Stomach (tissue), 9 donors: ENCODE results near the gene TRABD2B. TPM values are rescaled to one million over a fixed set of nuclear protein-coding genes. Genes with fewer than 3 reads are reported as not detected.

Experiments used
- DNase-seq, 2 donors: peaks; one replicate each; pipeline versions ENCODE4 v3.0.0 to v3.0.0-alpha.2; 2013 to 2019
- H3K27ac ChIP-seq, 5 donors: fragments of 200-600 bp in 4 of 5; sonication (generic) in 4 of 5; one replicate each; pipeline ENCODE4 v1.5.1; 2013 to 2019; ENCODE audit warnings: mild to moderate bottlenecking in 1 of 5, moderate library complexity in 1 of 5
- H3K27me3 ChIP-seq, 3 donors: fragments of 200-600 bp; sonication (generic); one replicate each; pipeline ENCODE4 v1.5.1; 2017 to 2019; ENCODE audit warnings: mixed run types in 1 of 3
- H3K36me3 ChIP-seq, 4 donors: fragments of 200-600 bp; sonication (generic); 1 replicate in 3 of 4; 2 replicates in 1 of 4; pipeline ENCODE4 v1.5.1; 2016 to 2019
- H3K4me1 ChIP-seq, 4 donors: fragments of 200-600 bp; sonication (generic); one replicate each; pipeline ENCODE4 v1.5.1; 2016 to 2019
- H3K4me3 ChIP-seq, 4 donors: fragments of 200-600 bp; sonication (generic) in 3 of 4; one replicate each; pipeline ENCODE4 v1.5.1; 2016 to 2019; ENCODE audit warnings: mild to moderate bottlenecking in 1 of 4
- H3K9me3 ChIP-seq, 4 donors: fragments of 200-600 bp; sonication (generic); one replicate each; pipeline ENCODE4 v1.5.1; 2016 to 2019
- CTCF ChIP-seq, 7 experiments: fragments of 450-650 bp in 4 of 7; fragments of 200-600 bp in 3 of 7; sonication (generic) in 3 of 7; IDR thresholded peaks; one replicate each; pipeline ENCODE4 v1.5.1; 2016 to 2019; ENCODE audit warnings: antibody characterized with exemption in 7 of 7, control low read depth in 2 of 7, mild to moderate bottlenecking in 1 of 7
- EP300 ChIP-seq: sonication (generic); formaldehyde crosslinking; IDR thresholded peaks from one replicate; pipeline ENCODE4 v1.6.1; 2017; ENCODE audit warnings: antibody characterized with exemption
- POLR2A ChIP-seq, 4 donors: fragments of 450-650 bp; IDR thresholded peaks; one replicate each; pipeline ENCODE4 v1.6.1; 2016; ENCODE audit warnings: antibody characterized with exemption in 4 of 4, control low read depth in 2 of 4, mild to moderate bottlenecking in 1 of 4, moderate library complexity in 1 of 4
- POLR2AphosphoS5 ChIP-seq, 3 donors: sonication (generic); formaldehyde crosslinking; IDR thresholded peaks; one replicate each; pipeline ENCODE4 v1.6.1; 2016; ENCODE audit warnings: antibody characterized with exemption in 3 of 3
- WGBS, 5 donors: extraction: QIAGEN DNeasy Blood & Tissue Kit in 3 of 5; methylation state at CpG; one replicate each; pipeline versions ENCODE4 v1.1.5 to v1.1.7; 2013 to 2018; 5-methylcytosine and 5-hydroxymethylcytosine counted together
- intact Hi-C: fragments of 100-400 bp; cut with DNase I; formaldehyde crosslinking; loops from one replicate; pipeline ENCODE4 v1.15.1; 2023; ENCODE audit warnings: low total_unique reads
- polyA plus RNA-seq, 3 donors: library from polyadenylated mRNA; stranded (reverse); fragments of 200-250 nt; gene quantifications; one replicate each; pipeline ENCODE4 v1.2.3, GENCODE V29; 2013
- total RNA-seq, 5 donors: library from RNA; depleted of rRNA; stranded (reverse); fragments of >200 nt; gene quantifications; one replicate each; pipeline versions ENCODE4 v1.1.0 to v1.2.3, GENCODE V29; 2014 to 2016
- donor health status: healthy with polysubstance abuse.
- donor health status: Bipolar disorder and iron deficiency.
- donor health status: healthy.

Gene TRABD2B
- total and polyA plus RNA-seq, 8 donors, result 0.31 to 2.0 (median 0.93) TPM; not detected in 1

GRCh38 chr1:47887475-47888293 is 109.5 kb downstream of the TRABD2B start:
- 70 to 73% (median 72%) methylated on average over 15 to 16 of the region's 16 CpGs for WGBS, 5 donors
- DNase-seq, result no peak

DNA sequence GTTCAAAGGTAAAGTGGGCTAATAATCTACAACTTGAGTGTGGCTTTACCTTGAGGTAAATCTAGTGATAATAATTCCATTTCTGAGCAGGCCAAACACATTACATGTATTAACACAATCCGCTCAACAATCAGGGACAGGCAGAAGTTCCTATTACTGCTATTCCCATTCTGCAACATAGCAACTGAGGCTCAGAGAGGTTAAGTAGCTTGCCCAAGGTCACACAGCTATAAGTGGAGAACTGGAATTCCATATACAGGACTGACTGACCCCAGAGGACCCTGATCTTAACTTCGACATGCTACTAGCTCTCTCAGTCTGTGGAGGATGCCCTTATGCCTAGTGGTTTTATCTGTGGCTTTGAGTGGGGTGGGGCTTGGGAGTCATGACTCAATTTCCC is 110.1 kb downstream of the TRABD2B start:
- no peak for DNase-seq
- TF ChIP-seq CTCF (IDR thresholded peaks at IDR 0.05) (no peak), POLR2A (IDR thresholded peaks at IDR 0.05) (no peak), EP300 (no peak), POLR2AphosphoS5 (IDR thresholded peaks at IDR 0.05) (no peak)
- Histone ChIP-seq H3K36me3 (no peaks in the 10 kb centered on the region), H3K27ac (no peak overlapping the region), H3K4me3 (no peak overlapping the region), H3K4me1 (peaks cover under 1 to 4% (median 2%) of the 10 kb centered on the region in 4 donors), H3K27me3 (peaks cover 0 to 5% (median 0%) of the 10 kb centered on the region in 3 donors), H3K9me3 (no peaks in the 10 kb centered on the region)
- WGBS, 5 donors, result 50 to 90% (median 71%) methylated on average over 2 of the region's 2 CpGs
- intact Hi-C loops, result no loop called here

More at GRCh38 chr1:47887475-47888293, 109.5 kb downstream of the TRABD2B start:
- H3K27me3 ChIP-seq, result peaks cover 0 to 5% (median 0%) of the 10 kb centered on the region in 3 donors
- no peak for TF ChIP-seq POLR2AphosphoS5 (IDR thresholded peaks at IDR 0.05)
- TF ChIP-seq EP300, result no peak
- TF ChIP-seq POLR2A (IDR thresholded peaks at IDR 0.05), result no peak
- TF ChIP-seq CTCF (IDR thresholded peaks at IDR 0.05), result no peak
- H3K4me1 ChIP-seq, result no peaks in the 10 kb centered on the region
- H3K36me3 ChIP-seq, result no peaks in the 10 kb centered on the region
- H3K27ac ChIP-seq, result no peak overlapping the region
- intact Hi-C loops, result no loop called here
- H3K4me3 ChIP-seq, result no peak overlapping the region
- no peaks in the 10 kb centered on the region for H3K9me3 ChIP-seq

GRCh38 chr1:47886141-47886540 is 111.0 kb downstream of the TRABD2B start:
- Histone ChIP-seq H3K27me3 (peaks cover 0 to 5% (median 0%) of the 10 kb centered on the region in 3 donors), H3K9me3 (no peaks in the 10 kb centered on the region), H3K4me3 (no peak overlapping the region), H3K4me1 (peaks cover 7 to 13% (median 7%) of the 10 kb centered on the region in 4 donors), H3K36me3 (no peaks in the 10 kb centered on the region), H3K27ac (no peak overlapping the region)
- no peak for TF ChIP-seq CTCF (IDR thresholded peaks at IDR 0.05)
- no peak for TF ChIP-seq POLR2A (IDR thresholded peaks at IDR 0.05)
- no peak for TF ChIP-seq POLR2AphosphoS5 (IDR thresholded peaks at IDR 0.05)
- TF ChIP-seq EP300, result no peak
- intact Hi-C loops, result no loop called here
- no peak for DNase-seq
- 74 to 84% (median 79%) methylated on average over 7 of the region's 7 CpGs for WGBS, 5 donors

- Histone ChIP-seq H3K27me3 (peaks cover 0 to 5% (median 0%) of the 10 kb centered on the region in 3 donors), H3K9me3 (no peaks in the 10 kb centered on the region), H3K4me3 (no peak overlapping the region), H3K27ac (no peak overlapping the region), H3K36me3 (no peaks in the 10 kb centered on the region), H3K4me1 (peaks cover 7 to 16% (median 7%) of the 10 kb centered on the region in 4 donors)
- no peak for DNase-seq
- WGBS, 5 donors, result 83 to 94% (median 90%) methylated on average over 8 of the region's 8 CpGs
- intact Hi-C loops, result no loop called here
- TF ChIP-seq CTCF (IDR thresholded peaks at IDR 0.05) (no peak), POLR2A (IDR thresholded peaks at IDR 0.05) (no peak), POLR2AphosphoS5 (IDR thresholded peaks at IDR 0.05) (no peak), EP300 (no peak)
Measured at GRCh38 chr1:47885062-47885830, 111.9 kb downstream of the TRABD2B start.
